Cortex of kidney (tissue), 1 donor: ENCODE measurements around the gene GPR37L1.

Experiments used
- DNase-seq: peaks from one replicate; lab custom pipeline; 2025; lab: John Stamatoyannopoulos, UW

GPR37L1 gene, protein sequence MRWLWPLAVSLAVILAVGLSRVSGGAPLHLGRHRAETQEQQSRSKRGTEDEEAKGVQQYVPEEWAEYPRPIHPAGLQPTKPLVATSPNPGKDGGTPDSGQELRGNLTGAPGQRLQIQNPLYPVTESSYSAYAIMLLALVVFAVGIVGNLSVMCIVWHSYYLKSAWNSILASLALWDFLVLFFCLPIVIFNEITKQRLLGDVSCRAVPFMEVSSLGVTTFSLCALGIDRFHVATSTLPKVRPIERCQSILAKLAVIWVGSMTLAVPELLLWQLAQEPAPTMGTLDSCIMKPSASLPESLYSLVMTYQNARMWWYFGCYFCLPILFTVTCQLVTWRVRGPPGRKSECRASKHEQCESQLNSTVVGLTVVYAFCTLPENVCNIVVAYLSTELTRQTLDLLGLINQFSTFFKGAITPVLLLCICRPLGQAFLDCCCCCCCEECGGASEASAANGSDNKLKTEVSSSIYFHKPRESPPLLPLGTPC

DNA sequence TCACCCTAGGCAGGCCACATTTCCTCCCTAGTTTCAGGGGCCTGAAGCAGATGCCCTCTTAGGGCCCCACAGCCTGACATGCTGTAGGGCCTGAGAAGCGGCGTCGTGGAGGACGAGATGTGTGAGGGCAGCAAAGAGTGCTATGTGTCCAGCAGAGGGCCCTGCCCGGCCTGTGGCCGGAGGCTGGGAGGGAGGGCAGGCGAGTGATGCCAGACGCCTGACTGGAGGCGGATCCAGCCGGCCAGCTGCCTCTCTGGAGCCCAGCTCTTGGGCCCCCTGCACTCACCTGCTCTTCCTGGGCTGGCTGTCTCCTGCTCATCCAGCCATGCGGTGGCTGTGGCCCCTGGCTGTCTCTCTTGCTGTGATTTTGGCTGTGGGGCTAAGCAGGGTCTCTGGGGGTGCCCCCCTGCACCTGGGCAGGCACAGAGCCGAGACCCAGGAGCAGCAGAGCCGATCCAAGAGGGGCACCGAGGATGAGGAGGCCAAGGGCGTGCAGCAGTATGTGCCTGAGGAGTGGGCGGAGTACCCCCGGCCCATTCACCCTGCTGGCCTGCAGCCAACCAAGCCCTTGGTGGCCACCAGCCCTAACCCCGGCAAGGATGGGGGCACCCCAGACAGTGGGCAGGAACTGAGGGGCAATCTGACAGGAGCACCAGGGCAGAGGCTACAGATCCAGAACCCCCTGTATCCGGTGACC is at the start of gene GPR37L1:
GPR37L1 (plus strand) TSS at position 279 of the 697 bp plus-strand sequence; CDS start at position 326, 47 bp downstream.
- DNase-seq: no peak

DNA sequence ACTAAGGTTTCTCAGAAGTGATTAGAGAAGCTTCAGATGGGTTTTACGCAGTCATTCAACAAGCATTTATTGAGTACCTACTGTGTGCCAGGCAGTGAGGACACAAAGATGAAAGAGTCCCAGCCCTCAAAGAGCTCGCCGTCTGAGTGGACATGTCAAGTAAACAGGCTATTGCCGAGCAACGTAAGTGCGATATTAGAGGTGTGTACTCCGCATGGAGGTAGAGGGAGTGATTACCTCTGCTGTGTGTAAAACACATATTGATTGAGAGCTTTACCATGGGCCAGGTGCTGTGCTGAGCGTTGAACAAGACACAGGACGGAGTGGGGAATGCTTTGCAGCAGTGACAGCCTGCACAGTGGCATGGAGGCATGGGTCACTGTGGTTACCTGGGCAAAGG is 49.5 kb upstream of the GPR37L1 start:
- DNase-seq: no peak

DNA sequence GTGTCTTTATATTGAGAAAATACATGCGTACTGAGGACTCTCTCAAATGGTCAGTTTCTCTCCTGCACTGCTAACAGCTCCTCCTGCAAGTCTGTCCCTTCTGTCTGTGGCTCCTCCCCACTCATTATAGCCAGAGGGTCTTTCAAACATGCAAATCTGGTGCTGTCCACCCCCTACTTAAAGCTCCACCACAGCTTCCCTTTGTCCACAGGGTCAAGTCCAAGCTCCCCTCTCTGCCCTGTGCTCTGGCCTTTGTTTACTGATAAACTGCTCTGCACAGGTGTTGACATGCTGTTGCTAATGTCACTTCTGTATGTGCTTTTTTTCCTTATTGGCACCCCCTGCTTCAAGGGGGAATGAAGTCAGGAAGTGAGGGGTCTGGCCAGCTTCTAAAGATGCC is 47.7 kb upstream of the GPR37L1 start:
- no peak for DNase-seq

DNA sequence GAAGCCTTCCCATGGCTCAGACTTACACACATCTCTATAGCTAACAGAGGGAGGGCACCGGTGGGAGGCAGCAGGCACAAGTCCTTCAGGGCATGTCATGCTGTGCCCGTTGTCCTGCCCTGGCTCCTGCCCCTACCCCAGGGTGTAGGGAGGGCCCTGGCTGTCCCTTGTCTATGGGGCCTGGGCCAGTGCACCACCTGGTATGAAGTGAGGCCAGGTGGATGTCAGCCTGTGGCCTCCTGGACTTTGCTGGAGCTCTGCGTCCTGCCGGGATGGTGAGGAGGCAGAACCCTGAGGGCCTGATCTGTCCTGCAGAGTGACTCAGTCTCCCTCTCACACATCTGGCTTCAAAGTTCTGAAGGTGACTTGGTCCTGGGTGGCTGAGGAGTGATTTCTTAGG is 47.3 kb upstream of the GPR37L1 start:
- DNase-seq: no peak

DNA sequence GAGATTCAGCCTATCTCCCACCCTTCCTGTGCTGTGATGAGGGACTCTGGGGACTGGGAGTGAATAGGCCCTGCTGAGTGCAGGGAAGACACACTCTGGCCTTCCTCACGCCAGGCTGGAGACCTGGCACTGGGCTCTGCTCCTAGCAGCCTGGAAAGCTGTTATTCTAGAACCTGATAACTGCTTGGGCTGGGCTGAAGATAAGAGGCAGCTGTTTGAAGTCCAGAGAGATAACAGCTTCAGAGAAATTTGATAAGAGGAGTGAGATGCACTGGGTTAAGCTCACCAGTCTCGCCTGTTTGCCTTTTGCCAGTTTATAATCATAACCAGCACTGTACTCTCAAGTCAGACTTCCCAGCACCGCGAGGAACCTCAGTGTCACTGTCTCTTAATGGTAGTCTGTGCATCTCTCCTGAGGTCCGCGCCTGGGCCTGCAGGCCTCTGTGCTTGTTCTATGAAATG is 46.6 kb upstream of the GPR37L1 start:
- no peak for DNase-seq

DNA sequence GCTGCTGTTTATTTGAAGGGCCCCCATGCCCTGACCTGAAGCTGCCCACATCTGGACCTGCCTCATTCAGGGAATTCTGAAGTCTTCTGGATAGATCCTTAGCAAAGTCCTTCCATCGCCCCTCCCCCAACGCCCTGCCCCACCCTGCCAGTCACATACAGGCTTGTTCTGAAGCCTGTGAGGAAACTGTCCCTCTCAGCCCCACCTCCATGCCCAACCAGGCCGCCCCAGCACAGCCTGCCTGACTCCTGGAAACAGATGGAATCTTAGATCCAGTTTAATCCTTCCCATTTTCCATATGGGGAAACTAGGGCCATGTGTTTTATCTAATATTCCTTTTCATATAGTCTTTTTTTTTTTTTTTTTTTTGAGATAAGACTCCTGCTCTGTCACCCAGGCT is 44.5 kb upstream of the GPR37L1 start:
- no peak for DNase-seq

DNA sequence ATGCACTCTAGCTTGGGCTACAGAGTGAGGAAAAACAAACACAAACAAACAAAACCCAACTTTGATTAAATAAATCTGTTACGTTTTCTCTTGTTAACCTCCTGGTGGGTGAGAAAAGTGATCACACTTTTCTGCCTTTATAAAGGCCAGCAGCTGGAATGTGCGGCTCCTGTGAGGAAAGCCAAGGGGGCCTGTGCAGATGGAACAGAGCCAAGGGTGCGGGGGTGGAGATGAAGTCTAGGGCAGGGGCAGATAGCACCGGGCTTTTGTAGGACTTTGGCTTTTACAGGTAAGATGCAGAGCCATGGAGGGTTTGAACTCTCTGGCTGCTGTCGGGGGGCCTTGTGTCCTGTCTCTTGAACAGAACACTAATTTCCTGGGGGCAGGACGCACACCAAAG is 40.7 kb upstream of the GPR37L1 start:
- DNase-seq: no peak

DNA sequence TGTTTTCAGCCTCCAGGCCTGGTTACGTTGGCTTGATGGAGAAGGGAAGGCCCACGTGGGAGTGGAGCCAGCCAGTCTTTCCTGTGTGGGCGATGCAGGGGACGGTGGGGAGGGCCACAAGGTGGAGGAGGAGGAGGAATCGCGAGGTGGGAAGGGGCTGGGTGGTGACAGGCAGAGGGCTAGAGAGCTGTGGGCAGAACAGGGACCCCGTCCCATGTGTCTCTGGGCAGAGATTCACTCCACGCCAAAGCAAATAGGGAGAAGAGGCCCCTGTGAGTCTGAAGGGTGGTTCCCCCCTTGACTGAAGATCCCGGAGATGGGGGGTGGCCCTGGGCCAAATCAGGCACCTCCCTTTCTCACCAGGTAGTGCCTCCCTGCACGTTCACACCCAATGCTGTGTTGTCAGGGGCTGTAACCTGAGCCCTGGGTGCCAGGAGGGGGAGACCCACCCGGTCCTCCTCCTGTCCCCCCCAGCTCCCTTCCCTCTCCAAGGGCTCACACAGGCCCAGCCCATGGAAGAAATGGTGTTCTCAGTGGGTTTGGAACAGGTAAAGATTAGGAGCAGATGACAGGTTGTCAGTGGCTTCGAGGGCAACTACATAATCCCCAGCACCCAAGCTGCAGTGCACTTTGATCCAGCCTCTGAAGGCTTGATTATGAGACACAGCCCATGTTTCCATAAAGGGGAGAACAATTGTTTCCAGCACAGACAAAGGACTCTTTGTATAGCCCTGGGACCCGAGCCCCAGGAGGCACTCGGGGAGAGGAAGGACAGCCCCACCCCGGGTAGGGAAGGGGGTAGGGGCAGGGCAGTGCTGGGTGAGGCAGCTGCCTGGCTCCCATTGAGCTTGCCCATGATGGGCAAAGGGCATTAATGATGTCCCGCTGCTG is 37.7 kb upstream of the GPR37L1 start:
- no peak for DNase-seq

DNA sequence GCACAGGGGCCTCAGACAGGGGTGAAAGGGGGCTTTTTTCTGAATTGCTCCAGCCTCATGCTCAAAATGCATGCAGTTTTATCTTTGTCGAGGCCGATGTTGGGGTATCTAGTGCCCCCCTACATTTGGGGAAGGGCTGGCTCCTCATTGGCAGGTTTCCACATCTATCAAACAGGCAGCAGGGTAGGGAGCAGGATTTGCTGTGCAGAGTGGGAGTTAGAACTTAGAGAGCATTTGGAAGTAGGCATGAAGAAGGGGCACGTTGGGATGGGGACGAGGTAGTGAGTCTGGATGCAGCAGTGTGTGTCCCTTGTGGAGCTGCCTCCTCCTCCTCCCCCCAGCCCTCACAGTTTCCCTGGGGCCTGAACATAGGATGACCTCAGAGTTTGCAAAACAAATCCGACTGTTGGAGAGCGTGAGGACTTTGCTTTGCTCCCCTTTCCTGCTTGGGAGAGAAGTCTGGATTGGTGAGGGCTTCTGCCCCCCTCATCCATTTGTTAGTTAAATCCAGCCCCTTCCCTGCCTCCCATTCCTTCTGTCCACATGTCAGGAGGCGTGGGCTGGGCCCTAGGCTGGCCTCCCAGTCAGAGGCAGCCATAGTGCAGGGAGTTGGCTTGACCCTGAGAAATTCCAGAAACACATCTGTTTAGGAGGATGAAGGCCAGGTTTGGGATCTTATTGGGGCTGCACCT is 36.9 kb upstream of the GPR37L1 start:
- no peak for DNase-seq

DNA sequence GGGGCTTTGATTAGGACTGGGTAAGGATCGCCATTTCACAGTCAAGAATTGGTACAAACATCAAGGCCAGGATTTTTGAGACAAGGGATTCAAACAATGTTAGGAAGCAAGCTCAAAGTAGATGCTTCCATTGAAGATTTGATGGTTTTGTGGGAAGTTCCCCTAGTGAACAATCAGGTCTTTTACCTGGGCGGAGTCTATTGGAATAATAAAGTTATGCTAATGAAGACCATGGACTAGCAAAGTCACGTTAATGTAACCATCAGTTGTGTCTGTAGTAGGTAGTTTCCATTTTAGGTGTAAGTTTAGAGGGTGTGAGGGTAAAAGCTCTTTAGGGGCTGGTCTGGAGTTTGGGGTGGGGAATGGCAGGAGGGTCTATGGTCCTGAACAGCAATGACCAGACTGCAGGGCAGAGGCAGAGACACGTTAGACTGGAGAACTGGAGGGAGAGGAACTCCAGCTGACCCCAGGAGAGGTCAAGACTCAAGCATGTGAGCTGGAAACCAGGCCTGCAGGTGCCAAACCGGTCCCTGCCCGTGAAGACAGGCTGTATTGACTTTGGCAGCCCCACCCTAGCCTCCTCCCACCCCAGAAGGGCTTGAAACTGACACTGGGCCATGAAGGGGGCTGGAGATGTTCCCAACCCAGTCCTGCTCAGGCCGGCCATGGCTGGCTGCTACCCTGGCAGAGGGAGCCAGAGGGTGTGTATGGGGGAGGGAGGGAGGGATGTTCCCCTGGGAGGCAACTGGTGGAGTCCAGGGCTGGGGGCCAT is 36.0 kb upstream of the GPR37L1 start:
- DNase-seq: no peak

DNA sequence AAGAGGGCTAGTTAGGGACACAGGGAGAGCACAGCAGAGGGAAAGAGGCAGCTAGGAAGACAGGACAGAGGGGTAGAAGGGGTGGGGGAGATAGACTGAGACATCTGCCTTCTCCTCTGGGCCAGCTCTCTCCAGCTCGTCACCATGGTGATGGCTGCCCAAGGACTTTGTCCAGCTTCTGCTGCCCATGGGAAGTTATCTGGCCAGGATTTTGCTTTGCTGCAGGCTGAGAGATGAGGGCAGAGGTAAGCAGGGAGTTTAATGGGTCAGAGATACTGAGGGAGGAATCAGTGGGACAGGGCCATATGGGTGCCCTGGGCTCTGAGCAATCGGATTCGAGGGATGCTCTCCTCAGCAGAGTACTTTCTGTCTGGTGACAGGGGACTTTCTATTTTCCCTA is 34.5 kb upstream of the GPR37L1 start:
- DNase-seq: no peak

DNA sequence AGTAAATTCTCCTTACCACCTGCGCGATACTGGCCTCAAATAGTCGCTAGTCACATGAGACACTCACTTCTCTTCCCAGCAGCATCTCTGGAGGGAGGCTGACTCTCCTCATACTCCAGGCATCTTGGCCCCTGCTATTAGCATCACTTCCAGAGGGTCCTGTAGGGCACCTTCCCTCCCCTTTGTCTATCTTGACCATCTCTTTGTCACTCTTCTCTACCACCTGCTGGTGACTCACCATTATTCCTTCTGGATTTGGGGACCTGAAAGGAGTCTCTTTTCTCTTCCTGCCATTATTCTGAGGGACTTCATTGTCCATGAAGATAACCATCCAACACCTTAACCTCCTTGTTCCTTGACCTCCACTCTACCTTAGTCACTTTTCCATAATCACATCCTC is 31.7 kb upstream of the GPR37L1 start:
- no peak for DNase-seq

DNA sequence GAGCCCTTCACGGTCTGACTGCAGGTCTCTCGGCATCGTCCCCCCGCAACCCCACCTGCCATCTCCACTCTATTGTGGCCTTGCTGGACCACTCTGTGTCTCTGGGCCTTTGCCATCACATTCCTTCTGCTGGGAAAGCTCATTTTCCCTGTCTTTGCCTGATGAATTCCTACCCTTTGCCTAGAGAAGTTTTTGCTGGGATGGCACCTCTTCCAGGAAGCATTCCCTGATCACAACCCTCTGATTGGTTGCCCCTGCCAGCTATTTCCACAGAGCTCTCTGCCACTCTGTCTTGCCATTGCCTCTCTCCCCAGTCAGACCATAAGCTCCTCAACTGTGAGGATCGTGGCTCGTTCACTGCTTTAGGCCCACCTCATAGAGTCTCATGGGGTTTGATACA is 28.9 kb upstream of the GPR37L1 start:
- DNase-seq: no peak

DNA sequence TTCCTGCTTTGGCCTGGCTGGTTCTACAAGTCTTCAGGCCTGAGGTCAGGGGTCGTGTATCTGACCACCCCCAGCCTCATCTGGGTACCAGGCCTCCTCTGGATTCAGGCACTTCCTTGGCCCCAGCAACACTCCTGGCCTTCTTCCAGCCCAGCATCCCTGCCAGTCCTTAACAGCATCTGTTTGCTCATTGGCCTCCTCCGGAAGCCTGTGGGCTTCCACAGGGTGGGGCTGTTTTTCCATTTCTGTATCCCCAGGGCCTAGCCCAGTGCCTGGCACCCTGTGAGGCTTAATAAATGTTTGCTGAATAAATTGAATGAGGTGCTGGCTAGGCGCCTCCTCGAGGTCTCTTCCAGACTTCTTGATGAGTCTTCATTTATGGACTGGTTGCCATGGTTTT is 21.5 kb upstream of the GPR37L1 start:
- no peak for DNase-seq

DNA sequence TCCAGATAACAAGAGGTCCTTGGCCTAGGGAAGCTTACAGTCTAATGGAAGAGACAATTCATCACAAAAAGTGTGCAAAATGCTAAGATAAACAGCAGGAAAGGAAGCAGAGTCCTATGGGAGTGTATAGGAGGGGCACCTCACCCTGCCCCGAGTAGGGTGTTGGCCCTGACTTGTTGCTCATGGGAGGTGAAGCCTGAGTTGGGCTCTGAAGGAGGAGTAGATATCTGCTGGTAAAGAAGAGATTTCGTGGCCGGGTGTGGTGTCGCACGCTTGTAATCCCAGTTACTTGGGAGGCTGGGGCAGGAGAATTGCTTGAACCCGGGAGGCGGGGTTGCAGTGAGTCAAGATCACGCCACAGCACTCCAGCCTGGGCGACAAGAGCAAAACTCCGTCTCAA is 18.6 kb upstream of the GPR37L1 start:
- no peak for DNase-seq

DNA sequence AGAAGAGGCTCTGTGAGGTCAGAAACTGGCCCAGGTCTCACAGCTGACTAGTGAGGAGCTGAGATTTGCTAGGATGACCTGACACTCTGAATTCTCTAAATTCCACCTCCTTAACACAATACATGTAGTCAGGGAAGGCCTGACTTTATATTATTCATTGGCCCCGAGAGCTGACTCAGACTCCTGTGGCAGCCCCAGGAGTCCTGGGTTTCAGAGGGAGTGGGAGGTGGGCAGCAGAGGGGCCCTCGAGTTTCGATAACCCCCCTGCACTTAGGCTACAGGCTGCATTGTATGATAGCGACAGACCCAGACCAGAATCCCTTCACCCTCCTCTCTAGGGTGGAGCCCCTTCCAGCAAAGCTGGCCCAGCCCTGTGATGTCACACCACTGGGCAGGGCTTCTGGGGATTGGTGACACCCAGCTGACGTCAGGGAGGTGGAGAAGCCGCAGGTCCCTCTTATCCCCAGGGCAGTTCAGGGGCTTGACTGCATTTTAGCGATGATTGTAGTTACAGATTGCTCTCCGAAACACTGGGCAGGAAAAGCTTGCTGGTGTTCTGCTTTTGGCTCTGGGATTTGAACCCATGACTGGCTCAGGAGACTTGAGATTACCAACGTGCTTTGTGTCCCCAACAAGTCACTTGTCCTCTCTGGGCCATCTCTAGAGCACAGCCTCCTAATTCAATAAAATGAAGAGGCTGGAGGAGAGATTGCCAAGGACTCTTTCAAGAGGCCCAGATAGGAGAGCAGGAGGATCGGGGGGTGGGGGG is 17.0 kb upstream of the GPR37L1 start:
- no peak for DNase-seq

DNA sequence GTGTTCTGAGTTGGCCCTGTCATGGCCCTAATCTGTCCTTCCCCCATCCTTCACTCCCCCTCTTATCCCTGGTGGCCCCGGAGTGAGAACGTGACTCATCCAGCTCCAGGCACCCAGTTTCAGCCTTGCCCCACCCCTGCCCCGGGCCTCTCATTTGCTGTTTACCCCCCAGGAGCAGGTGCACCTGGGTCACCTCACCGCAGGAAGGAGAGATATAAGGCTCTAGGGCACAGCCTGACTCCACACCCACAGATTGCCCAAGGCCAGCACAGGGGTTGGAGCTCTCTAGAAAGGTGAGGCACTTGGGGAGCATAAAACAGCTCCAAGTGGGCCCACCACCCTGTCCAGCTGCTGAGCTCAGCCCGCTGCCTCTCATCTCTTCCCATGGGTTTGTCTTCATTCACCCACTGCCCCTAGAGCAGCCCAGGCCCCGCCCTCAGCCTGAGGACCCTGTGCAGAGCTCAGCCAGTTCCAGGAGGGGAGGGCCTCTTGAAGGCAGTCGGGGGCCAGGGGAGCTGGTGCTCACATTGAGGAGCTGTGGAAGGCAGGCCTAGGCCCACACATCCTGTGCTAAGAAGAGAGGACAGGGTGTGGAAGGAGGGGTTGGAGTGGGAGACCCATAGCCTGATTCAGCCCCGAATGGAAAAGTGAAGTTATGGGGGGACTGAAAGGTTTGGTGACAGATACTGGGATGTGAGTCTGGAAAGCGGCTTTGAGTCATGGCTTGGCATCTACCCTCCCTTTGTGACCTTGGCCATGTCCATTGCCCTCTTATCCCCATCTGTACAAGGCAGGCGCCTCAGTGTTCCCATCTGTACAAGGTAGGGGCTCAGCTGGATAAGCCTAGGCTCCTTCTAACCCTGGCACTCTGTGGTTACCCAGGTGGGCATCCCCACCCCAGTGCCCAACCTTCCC is 16.1 kb upstream of the GPR37L1 start:
- DNase-seq: no peak

DNA sequence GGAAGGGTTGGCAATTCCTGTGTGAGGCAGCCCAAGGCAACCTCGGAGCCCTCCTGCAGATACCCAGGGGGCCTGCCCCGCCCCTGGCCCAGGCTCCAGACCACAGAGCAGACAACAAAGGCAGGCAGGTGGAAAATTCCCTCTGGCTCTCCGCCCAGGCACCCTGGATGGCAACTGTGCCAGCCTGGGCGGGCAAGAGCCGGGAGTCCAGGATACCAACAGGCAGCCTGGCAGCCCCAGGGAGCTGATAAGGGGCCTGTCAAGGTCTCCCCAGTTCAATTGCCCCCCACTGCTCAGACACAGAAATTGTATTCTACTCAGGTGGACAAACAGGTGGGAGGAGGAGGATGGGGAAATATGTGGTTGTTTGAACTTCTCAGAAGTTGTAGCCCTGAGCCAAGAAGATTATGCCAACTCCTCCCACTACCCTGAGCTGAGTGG is 15.4 kb upstream of the GPR37L1 start:
- no peak for DNase-seq
